Posterior cingulate gyrus (tissue), 11 donors: ENCODE results near the gene PTPRN2.
"Not testable (repeated sequence)": the region's sequence is repeated elsewhere in the genome, so short reads cannot be mapped to it uniquely, and the experiment has no call there.

Experiments used
- DNase-seq, 10 donors: peaks; one replicate each; pipeline versions ENCODE4 v3.0.0 to v3.0.0-alpha.2; 2020 to 2021; ENCODE audit warnings: mixed read lengths in 3 of 10
- intact Hi-C: fragments of 100-400 bp; cut with DNase I; formaldehyde crosslinking; loops from one replicate; pipeline ENCODE4 v1.15.1; 2023

PTPRN2 gene

DNA sequence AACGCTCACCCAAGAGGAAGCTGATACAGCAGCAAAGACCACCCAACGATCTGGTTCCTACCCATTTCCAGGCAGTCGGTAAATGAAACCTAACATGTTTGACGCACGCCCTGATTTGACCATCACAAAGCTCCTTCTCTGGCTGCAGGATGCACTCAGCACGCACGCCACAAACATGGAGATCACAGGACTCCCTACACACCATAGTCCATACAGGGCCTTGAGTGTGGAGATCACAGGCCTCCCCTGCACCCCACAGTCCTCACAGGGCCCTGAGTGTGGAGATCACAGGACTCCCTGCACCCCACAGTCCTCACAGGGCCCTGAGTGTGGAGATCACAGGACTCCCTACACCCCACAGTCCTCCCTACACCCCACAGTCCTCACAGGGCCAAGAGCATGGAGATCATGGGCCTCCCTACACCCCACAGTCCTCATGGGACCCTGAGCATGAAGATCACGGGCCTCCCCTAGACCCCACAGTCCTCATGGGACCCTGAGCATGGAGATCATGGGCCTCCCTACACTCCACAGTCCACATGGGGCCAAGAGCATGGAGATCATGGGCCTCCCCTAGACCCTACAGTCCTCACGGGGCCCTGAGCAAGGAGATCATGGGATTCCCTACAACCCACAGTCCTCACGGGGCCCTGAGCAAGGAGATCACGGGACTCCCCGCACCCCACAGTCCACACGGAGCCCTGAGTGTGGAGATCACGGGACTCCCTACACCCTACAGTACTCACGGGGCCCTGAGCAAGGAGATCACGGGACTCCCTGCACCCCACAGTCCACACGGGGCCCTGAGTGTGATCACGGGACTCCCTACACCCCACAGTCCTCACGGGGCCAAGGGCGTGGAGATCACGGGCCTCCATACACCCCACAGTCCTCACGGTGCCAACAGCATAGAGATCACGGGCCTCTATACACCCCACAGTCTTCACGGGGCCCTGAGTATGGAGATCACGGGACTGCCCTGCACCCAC is 841.6 kb downstream of the PTPRN2 start:
- intact Hi-C loops: no loop called here
- peak in 3 of 10 donors; percentile 9 to 52 (median 42) for DNase-seq

- peak in 4 of 10 donors; percentile 1 to 59 (median 39) for DNase-seq
- intact Hi-C loops: no loop called here
Observed at GRCh38 chr7:157744786-157745601, 842.6 kb downstream of the PTPRN2 start.

- intact Hi-C loops: no loop called here
- peak in 4 of 10 donors; percentile 1 to 65 (median 38) for DNase-seq
Observed at GRCh38 chr7:157743781-157744525, 843.7 kb downstream of the PTPRN2 start.

DNA sequence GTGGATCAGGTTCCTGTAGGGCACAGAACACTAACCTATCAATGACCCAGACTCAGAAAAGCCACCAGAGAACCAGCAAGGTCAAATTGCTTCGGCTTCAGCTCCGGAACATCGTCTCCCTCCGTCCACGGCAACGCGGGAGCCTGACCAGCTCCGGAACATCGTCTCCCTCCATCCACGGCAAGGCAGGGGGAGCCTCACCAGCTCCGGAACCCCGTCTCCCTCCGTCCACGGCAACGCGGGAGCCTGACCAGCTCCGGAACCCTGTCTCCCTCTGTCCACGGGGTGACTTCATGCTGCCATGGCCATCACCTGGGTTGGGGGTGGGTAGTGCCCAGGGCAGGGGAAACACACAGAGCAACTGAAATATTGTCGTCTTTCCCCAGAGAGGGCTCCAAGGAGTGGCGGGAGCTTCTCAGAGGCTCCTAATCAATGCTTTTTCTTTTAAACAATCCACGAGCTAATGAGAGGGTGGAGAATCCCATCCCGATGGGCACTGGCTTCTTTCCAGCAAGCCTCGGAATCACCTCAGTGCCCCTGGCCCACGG is 847.3 kb downstream of the PTPRN2 start:
- intact Hi-C loops: no loop called here
- peak in 3 of 10 donors; percentile 5 to 52 (median 42) for DNase-seq

- peak in 2 of 10 donors; percentile 14 to 22 for DNase-seq
- intact Hi-C loops: no loop called here
Observed at GRCh38 chr7:157739650-157740049, 848.0 kb downstream of the PTPRN2 start.

GRCh38 chr7:157739031-157739430 is 848.6 kb downstream of the PTPRN2 start:
- intact Hi-C loops: no loop called here
- DNase-seq: peak in 2 of 10 donors; percentile 9 to 16

DNA sequence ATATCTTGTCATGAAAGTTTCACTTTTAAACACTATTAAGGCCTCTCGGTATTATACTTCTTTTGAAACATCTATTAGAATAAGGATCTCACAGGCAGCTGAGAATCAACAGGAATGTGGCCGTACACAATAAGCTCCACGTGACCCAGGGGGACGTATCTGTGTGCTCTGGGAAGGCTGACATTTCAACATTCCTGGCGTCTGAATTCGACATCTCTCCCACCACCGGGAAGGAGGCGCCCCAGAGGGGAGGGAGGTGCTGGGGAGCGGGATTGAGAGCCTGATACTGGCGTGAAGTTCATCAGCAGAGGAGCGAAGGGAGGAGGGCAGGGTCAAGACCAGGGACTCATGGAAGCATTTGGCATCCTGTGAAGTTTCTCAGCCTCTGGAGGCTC is 849.6 kb downstream of the PTPRN2 start:
- peak in 2 of 10 donors; percentile 21 to 39 for DNase-seq
- intact Hi-C loops: no loop called here

DNA sequence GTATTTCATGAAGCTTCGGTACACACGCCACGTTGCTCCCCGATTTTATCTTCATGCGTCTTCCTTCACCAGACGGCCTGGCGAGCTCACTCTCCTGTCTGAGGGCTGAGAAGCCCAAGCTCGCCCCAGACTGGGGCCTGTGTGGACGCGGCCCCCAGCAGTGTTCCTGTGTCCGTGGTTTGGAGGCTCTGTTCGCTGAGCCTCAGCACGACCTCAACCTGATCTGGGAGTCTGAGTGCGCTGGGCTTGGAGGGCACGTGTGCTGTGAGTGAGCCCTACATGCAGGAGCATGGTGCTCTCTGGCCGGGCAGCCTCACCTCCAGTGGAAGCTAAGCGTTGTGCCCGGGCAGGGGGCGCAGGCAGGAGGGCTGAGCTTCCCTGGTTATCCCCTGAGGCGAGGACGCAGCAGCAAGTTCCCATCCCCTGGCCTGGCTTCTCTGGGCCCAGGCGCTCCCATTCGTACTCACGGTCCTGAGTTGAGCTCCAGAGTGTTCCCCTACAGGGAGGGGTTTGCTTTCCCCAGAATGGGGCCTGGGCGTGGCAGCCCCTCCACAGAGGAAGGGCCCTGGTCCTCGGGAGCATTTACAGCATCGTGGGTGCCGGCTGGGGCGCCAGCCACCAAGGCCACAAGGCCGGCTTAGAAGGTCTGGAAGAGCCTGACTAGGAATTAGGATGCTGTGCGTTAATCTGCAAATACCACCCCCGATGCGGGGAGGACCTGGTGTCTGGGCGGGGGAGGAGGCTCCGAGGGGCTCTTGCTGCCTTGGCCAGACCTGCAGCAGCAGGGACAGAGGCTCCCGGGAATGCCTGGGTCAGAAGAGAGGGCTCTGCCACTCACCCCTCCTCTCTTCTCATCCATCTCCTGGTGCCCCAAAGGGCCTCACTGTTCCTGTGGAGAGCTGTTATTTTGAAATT is 850.2 kb downstream of the PTPRN2 start:
- DNase-seq: peak in 3 of 10 donors; percentile 50 to 78 (median 53)
- intact Hi-C loops: no loop called here

DNA sequence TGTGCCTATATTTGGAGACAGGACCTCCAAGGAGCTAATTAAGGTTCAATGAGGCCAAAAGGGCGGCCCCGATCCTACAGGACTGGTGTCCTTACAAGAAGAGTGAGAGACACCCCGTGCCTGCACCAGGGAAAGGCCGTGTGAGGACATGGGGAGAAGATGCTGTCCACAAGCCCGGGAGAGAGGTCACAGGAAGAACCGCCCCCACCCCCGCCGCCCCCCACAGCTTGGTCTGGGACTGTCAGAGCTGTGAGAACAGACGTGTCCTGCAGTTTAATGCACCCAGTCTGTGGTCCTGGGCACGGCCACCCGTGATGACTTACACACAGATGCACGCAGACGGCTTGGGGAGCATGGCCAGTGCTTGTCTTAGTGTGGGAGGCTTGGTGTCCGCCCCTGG is 851.3 kb downstream of the PTPRN2 start:
- peak in 1 of 10 donors; percentile 36 for DNase-seq
- intact Hi-C loops: no loop called here

DNA sequence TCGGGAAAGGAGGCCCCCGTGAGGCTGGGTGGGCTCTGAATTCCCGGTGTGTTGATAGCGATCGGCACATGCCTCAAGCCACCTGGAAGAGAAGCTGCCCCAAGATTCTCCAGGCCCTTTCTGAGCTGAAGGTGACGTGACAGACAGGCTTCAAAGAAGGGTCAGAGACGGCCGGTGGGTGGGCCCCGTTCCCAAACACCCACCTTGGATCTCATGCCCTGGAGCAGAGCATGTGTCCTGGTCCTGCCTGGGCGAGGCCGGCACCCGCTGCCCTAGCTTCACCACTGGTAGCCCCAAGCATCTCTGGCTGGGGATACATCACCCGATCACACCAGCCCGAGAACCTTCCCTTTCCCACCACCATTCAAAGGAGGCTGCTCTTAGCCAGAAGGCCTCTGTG is 851.8 kb downstream of the PTPRN2 start:
- intact Hi-C loops: no loop called here
- DNase-seq: peak in 1 of 10 donors; percentile 77

DNA sequence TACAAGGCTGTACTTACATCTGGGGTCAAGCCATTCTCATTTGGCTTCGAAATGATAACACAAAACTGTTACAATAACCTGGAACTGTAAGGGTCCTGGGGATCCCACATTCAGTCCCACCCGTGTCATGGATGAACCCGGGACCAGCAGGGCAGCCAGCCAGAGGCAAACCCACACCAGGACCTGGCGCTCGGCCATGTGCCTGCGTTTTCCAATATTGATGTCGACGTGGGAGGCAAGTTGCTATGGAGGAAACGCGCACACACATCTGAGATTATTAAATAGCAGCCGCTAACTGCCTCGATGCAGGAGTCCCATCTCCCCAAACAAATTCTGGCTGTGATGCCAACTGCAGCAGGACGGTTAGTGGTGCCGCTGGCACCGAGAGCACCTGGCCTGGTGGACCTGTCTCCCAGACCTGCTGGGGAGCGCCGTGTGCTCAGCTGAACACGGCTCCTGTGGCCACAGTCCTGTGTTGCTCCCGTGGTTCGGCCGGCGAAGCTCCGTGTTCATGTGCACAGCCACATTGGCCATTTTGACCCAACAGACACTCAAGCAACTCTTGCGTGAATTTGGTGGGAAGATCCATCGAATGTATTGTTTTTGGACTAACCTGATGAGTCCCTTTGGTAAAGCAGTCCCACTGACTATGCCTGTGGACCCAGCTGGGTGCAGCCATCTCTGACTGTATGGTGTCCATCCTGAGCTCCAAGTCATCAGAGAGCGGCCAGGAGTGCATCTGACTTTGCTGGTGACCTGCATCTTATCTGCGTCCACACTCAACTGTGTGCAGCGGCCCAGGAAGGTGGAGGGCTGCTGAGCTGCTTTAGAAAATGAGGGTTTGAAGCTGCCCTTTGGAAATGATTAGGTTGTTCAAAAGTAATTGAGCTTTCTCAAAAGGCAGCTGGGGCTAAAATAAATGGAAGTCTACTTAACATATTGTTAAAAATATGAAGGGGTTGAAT is 852.7 kb downstream of the PTPRN2 start:
- peak in 1 of 10 donors; percentile 73 for DNase-seq
- intact Hi-C loops: no loop called here

- intact Hi-C loops: not testable (repeated sequence)
- DNase-seq: peak in 1 of 10 donors; percentile 2
Observed at GRCh38 chr7:157733760-157734395, 853.7 kb downstream of the PTPRN2 start.

GRCh38 chr7:157731126-157731525 is 856.5 kb downstream of the PTPRN2 start:
- intact Hi-C loops: no loop called here

DNA sequence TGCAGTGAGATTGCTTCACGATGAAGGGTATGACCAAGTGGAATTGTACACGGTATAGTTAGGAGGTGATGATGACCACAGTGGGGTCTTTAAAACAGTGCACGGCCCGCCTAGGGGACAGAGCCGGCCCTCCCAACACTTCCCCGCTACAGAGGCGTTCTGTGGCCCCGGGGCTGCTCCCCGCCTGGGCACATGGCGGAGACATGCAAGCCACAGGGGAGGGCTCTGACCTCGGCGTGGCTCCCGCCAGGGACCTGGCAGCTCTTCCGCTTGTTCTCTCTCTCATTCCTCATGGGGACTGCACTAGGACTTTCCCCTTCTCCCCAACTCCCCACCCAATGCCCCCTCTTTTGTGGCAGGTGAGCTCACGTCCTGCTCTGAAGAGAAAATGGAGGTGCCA is 857.0 kb downstream of the PTPRN2 start:
- DNase-seq: peak in 1 of 10 donors; percentile 70
- intact Hi-C loops: no loop called here

More at GRCh38 chr7:157731126-157731525, 856.5 kb downstream of the PTPRN2 start:
- peak in 1 of 10 donors; percentile 20 for DNase-seq

DNA sequence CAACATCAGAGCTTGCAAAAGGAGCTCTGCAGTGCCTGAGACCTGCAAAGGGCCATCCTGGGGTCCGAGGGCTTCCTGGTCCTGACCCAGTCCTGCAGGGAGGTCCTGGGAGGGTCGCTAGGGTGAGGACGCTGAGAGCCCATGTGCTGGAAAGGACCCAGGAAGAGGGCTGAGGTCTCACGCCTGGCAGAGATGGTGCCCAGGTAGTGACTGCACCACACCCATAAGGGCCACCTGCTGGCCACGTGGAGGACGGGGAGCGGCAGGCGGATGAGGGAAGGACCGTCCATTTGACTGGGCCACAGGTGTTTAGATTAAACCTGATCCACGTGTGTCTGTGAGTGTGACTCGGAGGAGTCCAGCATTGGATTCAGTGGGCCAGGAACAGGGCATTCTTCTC is 858.1 kb downstream of the PTPRN2 start:
- DNase-seq: peak in 1 of 10 donors; percentile 67
- intact Hi-C loops: no loop called here

GRCh38 chr7:157727964-157728615 is 859.5 kb downstream of the PTPRN2 start:
- intact Hi-C loops: no loop called here
- peak in 1 of 10 donors; percentile 82 for DNase-seq

- DNase-seq: peak in 1 of 10 donors; percentile 19
- intact Hi-C loops: no loop called here
Observed at GRCh38 chr7:157726764-157727163, 860.9 kb downstream of the PTPRN2 start.
